GM08714 (cell line): ENCODE data around the gene YTHDF2.

Experiments used
- H3K4me3 ChIP-seq: fragments of 200-500 bp; sonication (Bioruptor generic); 2 replicates; pipeline ENCODE4 v1.5.1; 2014; ENCODE audit warnings: mild to moderate bottlenecking, low read length, inconsistent platforms
- ZNF274 ChIP-seq: IDR thresholded peaks from 2 replicates; pipeline ENCODE4 v1.6.1; 2012; ENCODE audit warnings: mild to moderate bottlenecking, low read depth, low read length

Gene YTHDF2

GRCh38 chr1:28803662-28804061, 66.9 kb downstream of the YTHDF2 start:
- H3K4me3 ChIP-seq = no peak overlapping the region
- TF ChIP-seq ZNF274 = no peak

- TF ChIP-seq ZNF274 = no peak
- no peak overlapping the region for H3K4me3 ChIP-seq
Observed at GRCh38 chr1:28804071-28804470, 67.3 kb downstream of the YTHDF2 start.

- no peak for TF ChIP-seq ZNF274
Observed at GRCh38 chr1:28807046-28807445, 70.3 kb downstream of the YTHDF2 start.

DNA sequence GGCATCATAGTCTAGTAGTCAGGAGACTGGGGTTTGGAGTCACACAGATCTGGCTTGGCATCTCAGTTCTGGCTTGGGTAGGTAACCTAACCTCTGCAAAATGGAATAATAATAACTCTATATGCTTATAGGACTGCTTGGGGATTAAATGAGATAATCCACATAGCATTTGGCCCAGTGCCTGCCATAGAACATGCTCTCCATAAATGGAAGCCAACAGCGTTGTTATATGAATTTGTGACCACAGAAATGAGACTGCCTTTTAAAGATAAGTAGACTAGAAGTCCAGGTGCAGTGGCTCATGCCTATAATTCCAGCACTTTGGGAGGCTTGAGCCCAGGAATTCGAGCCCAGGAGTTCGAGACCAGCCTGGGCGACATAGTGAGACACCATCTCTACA, 71.2 kb downstream of the YTHDF2 start:
- no peak for TF ChIP-seq ZNF274
- no peak overlapping the region for H3K4me3 ChIP-seq

More at GRCh38 chr1:28807046-28807445, 70.3 kb downstream of the YTHDF2 start:
- no peak overlapping the region for H3K4me3 ChIP-seq

- H3K4me3 ChIP-seq = no peak overlapping the region
- TF ChIP-seq ZNF274 = no peak
Observed at GRCh38 chr1:28811369-28811765, 74.6 kb downstream of the YTHDF2 start.

DNA sequence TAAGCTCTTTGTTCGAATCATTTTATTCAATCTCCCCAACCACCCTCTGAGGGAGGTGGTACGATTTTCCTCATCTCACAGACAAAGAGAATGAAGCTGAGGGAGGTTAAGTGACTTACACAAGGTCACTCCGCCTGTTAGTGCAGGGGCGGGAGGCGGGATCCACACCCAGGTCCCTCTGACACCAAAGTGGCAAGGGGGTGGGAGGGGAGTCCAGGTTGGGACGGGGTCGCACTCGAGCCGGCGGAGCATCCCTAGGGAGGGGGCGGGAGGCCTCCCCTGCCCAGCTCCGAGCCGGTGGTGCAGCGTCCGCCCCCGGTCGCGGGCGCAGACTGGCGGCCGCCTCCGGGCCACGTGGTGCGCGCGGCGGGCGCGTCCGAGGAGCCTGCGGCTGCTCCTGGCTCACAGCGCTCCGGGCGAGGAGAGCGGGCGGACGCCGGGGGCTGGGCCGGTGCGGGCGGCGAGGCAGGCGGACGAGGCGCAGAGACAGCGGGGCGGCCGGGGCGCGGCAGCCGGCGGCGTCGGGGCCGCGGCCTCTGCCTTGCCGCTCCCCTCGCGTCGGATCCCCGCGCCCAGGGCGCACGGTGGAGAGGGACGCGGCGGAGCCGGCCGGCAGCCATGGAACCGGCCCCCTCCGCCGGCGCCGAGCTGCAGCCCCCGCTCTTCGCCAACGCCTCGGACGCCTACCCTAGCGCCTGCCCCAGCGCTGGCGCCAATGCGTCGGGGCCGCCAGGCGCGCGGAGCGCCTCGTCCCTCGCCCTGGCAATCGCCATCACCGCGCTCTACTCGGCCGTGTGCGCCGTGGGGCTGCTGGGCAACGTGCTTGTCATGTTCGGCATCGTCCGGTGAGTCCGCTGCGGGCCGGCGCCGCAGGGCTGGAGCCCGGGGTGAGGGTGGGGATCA, 75.3 kb downstream of the YTHDF2 start, which contains the start of gene OPRD1:
OPRD1 (plus strand) TSS at position 405 of the 903 bp plus-strand sequence; CDS start at position 619, 214 bp downstream.
- H3K4me3 ChIP-seq = no peak within 1 kb of the TSS
- TF ChIP-seq ZNF274 = no peak

DNA sequence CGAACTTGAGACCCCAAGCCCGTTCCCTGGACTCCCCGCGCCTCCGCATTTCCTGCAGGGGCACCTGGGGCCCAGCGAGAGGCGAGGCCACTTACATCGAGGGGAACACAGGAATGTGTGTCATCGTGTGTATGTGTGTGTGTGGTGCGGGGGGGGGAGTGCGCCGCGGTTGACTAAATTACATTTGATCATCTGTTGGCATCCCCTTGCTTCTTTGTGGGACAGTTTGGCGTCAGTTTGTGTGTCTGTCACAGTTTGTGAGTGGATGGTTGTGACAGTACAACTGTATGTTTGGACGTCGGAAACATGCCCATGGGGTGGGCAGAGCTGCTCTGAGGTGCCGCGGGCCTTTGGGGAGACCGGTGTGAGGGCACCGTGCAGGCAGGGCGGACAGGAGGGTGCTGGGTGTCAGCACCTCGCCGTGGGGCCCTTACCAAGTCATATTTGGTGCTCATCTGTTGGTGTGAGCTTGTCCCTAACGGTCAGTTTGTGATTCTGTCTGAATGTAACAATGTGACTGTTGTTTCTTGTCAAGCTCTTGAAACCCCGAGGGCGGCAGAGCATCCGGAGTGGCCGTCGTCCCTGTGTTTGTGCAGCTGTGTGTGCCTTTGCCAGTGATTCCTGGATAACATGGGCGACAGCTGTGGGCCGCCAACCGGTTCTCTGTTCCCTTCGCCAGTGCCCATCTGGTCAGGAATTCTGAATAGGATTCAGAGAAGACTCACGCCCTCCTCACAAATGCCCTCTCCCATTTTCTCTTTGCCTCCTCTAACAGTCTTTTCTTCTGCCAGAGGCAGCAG, 76.1 kb downstream of the YTHDF2 start:
- H3K4me3 ChIP-seq = no peak overlapping the region
- TF ChIP-seq ZNF274 = no peak

DNA sequence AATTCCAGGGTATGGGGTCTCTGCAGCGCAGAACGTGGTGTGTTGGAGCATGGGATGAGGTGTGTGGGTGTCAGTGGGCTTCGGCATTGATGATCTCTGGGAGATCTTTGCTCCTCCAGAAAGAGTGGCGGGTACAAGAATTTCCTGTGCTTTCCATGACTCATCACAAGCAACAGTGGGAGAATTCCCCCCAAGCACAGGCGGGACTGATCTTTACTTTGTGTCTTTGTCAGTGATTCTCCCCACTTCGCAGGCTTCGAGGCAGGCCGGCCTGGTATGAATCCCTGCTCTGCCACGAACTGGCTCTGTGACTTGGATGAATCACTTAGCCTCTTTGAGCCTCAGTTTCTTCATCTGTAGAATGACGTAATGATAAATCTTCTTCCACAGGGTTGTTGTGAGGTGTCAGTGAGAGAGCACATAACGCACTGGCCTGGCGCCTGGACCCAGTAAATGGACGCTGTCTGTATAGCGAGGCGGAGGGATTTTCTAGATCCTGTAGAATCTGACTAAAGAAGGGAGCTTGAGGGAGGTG, 77.3 kb downstream of the YTHDF2 start:
- no peak for TF ChIP-seq ZNF274
- no peak overlapping the region for H3K4me3 ChIP-seq

DNA sequence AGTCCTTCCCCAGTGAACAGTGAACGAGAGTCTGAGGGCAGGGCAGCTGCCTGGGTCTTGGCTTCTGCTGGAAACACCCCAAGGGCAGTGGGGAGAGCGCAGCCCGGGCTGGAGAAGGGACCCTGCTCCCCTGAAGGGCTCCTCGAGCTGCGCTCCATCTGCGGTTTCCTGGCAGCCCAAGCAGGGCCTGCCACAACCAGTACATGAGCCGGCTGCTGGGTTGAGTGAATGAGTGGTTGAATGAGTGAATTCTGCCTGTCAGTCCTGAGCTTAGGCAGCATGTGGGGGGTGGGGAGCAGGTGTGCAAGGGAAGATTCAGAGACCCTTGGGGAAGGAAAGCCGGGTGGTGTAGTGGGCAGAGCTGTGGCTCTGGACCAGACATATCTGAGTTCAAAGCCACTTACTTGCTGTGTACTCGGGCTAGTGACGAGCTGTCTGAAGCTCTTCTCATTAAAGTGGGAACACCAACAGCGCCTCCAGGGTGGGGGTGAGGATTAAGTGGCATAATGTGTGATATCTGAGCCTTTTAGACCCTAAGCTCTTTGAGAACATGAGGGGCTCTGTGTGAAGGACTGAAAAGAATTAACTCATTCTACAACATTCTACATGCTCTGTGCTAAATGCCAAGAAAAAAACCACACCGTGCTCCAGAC, 78.9 kb downstream of the YTHDF2 start:
- no peak overlapping the region for H3K4me3 ChIP-seq
- no peak for TF ChIP-seq ZNF274

DNA sequence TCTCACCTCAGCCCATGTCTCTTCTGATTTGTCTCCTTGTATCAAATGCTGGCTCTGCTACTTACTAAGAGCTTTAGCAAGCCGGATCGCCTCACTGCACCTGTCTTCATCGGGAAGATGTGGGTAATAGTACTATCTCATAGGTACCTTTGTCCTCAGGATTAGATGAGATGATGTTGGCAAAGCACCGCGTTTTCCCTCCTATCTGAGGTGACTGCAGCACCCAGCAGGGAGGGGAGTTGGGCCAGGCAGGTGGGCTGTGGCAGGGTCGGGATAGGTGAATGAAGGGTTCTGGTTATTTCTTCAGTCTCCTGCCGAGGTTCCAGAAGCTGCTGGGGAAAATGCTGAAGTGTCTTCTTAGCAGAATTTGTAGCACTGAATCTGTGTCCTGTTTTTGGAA, 80.4 kb downstream of the YTHDF2 start:
- TF ChIP-seq ZNF274 = no peak

GRCh38 chr1:28819020-28819419, 82.3 kb downstream of the YTHDF2 start:
- TF ChIP-seq ZNF274 = no peak
- H3K4me3 ChIP-seq = no peak overlapping the region

More for the DNA sequence above, 80.4 kb downstream of the YTHDF2 start:
- no peak overlapping the region for H3K4me3 ChIP-seq
